Activated T-cell treated with anti-CD3 and anti-CD28 coated beads, Interleukin-2, amount 50 U/mL, for 24 hours (primary cell): ENCODE measurements around the gene GPI.

Source experiments
- DNase-seq: peaks from one replicate; pipeline ENCODE4 v3.0.0-alpha.2; 2020
- H3K27ac Mint-ChIP-seq: 2 replicates; pipeline ENCODE4 v1.8.0; 2020; ENCODE audit warnings: mild to moderate bottlenecking, mixed read lengths
- H3K27me3 Mint-ChIP-seq: 2 replicates; pipeline ENCODE4 v1.8.0; 2020; ENCODE audit warnings: mixed read lengths
- H3K36me3 Mint-ChIP-seq: 2 replicates; pipeline ENCODE4 v1.8.0; 2020; ENCODE audit warnings: low read depth, mixed read lengths
- H3K4me1 Mint-ChIP-seq: 2 replicates; pipeline ENCODE4 v1.8.0; 2020; ENCODE audit warnings: low read depth, mixed read lengths
- H3K4me3 Mint-ChIP-seq: 2 replicates; pipeline ENCODE4 v1.8.0; 2020; ENCODE audit warnings: mild to moderate bottlenecking, moderate library complexity, mixed read lengths
- H3K9me3 Mint-ChIP-seq: 2 replicates; pipeline ENCODE4 v1.8.0; 2020; ENCODE audit warnings: mixed read lengths

GPI gene

GRCh38 chr19:34364830-34365462 is at the start of gene GPI:
Gene GPI (plus strand): TSS chr19:34365196. CDS start chr19:34365267, 71 bp downstream.
- H3K4me1 Mint-ChIP-seq = peaks cover 49% of the 10 kb centered on the region
- H3K27ac Mint-ChIP-seq = peak within 1 kb of the TSS; percentile 95
- H3K36me3 Mint-ChIP-seq = peaks cover 47% of the 10 kb centered on the region
- no peaks in the 10 kb centered on the region for H3K27me3 Mint-ChIP-seq
- H3K4me3 Mint-ChIP-seq = peak within 1 kb of the TSS; percentile 100
- DNase-seq = peak; percentile 85
- H3K9me3 Mint-ChIP-seq = no peaks in the 10 kb centered on the region

- Mint-ChIP-seq H3K9me3 (no peaks in the 10 kb centered on the region), H3K27ac (no peak overlapping the region), H3K4me3 (no peak overlapping the region), H3K36me3 (peaks cover 14% of the 10 kb centered on the region), H3K4me1 (peaks cover 46% of the 10 kb centered on the region), H3K27me3 (no peaks in the 10 kb centered on the region)
- no peak for DNase-seq
Measured at GRCh38 chr19:34316247-34316646, 48.7 kb upstream of the GPI start.

- Mint-ChIP-seq H3K27me3 (no peaks in the 10 kb centered on the region), H3K4me1 (peaks cover 45% of the 10 kb centered on the region), H3K4me3 (no peak overlapping the region), H3K9me3 (no peaks in the 10 kb centered on the region), H3K27ac (peak overlapping the region; percentile 79), H3K36me3 (peaks cover 18% of the 10 kb centered on the region)
- no peak for DNase-seq
Measured at GRCh38 chr19:34316741-34317301, 48.2 kb upstream of the GPI start.

GRCh38 chr19:34317311-34317927 is 47.6 kb upstream of the GPI start:
- Mint-ChIP-seq H3K4me1 (peaks cover 42% of the 10 kb centered on the region), H3K4me3 (no peak overlapping the region), H3K9me3 (no peaks in the 10 kb centered on the region), H3K36me3 (peaks cover 20% of the 10 kb centered on the region), H3K27ac (peak overlapping the region; percentile 79), H3K27me3 (no peaks in the 10 kb centered on the region)
- DNase-seq = no peak

GRCh38 chr19:34319230-34319585 is 45.8 kb upstream of the GPI start:
- no peak for DNase-seq
- H3K9me3 Mint-ChIP-seq = no peaks in the 10 kb centered on the region
- no peak overlapping the region for H3K27ac Mint-ChIP-seq

GRCh38 chr19:34319785-34320184 is 45.2 kb upstream of the GPI start:
- no peak for DNase-seq
- Mint-ChIP-seq H3K4me3 (no peak overlapping the region), H3K9me3 (no peaks in the 10 kb centered on the region), H3K36me3 (peaks cover 33% of the 10 kb centered on the region), H3K27me3 (no peaks in the 10 kb centered on the region), H3K27ac (no peak overlapping the region), H3K4me1 (peaks cover 38% of the 10 kb centered on the region)

More at GRCh38 chr19:34319230-34319585, 45.8 kb upstream of the GPI start:
- Mint-ChIP-seq H3K36me3 (peaks cover 29% of the 10 kb centered on the region), H3K4me1 (peaks cover 38% of the 10 kb centered on the region), H3K4me3 (no peak overlapping the region), H3K27me3 (no peaks in the 10 kb centered on the region)

- no peak overlapping the region for H3K27ac Mint-ChIP-seq
- peaks cover 33% of the 10 kb centered on the region for H3K4me1 Mint-ChIP-seq
- H3K4me3 Mint-ChIP-seq = no peak overlapping the region
- H3K27me3 Mint-ChIP-seq = no peaks in the 10 kb centered on the region
- H3K9me3 Mint-ChIP-seq = no peaks in the 10 kb centered on the region
- no peak for DNase-seq
- H3K36me3 Mint-ChIP-seq = peaks cover 38% of the 10 kb centered on the region
Measured at GRCh38 chr19:34320277-34320676, 44.7 kb upstream of the GPI start.

- Mint-ChIP-seq H3K9me3 (no peaks in the 10 kb centered on the region), H3K4me1 (peaks cover 24% of the 10 kb centered on the region), H3K27ac (no peak overlapping the region)
Measured at GRCh38 chr19:34321735-34322134, 43.3 kb upstream of the GPI start.

GRCh38 chr19:34323433-34324204 is 41.4 kb upstream of the GPI start:
- no peak for DNase-seq
- no peak overlapping the region for H3K4me3 Mint-ChIP-seq
- peak overlapping the region; percentile 39 for H3K27ac Mint-ChIP-seq
- peaks cover 5% of the 10 kb centered on the region for H3K4me1 Mint-ChIP-seq
- no peaks in the 10 kb centered on the region for H3K9me3 Mint-ChIP-seq
- no peaks in the 10 kb centered on the region for H3K27me3 Mint-ChIP-seq
- peaks cover 64% of the 10 kb centered on the region for H3K36me3 Mint-ChIP-seq

More at GRCh38 chr19:34321735-34322134, 43.3 kb upstream of the GPI start:
- H3K36me3 Mint-ChIP-seq = peaks cover 50% of the 10 kb centered on the region
- no peak for DNase-seq
- H3K4me3 Mint-ChIP-seq = no peak overlapping the region
- no peaks in the 10 kb centered on the region for H3K27me3 Mint-ChIP-seq

- peaks cover 68% of the 10 kb centered on the region for H3K36me3 Mint-ChIP-seq
- no peaks in the 10 kb centered on the region for H3K9me3 Mint-ChIP-seq
- peaks cover 1% of the 10 kb centered on the region for H3K4me1 Mint-ChIP-seq
- no peak overlapping the region for H3K27ac Mint-ChIP-seq
- no peak overlapping the region for H3K4me3 Mint-ChIP-seq
- no peaks in the 10 kb centered on the region for H3K27me3 Mint-ChIP-seq
- no peak for DNase-seq
Measured at GRCh38 chr19:34324320-34324719, 40.7 kb upstream of the GPI start.

GRCh38 chr19:34325181-34325580 is 39.8 kb upstream of the GPI start:
- DNase-seq = no peak
- no peaks in the 10 kb centered on the region for H3K27me3 Mint-ChIP-seq
- H3K9me3 Mint-ChIP-seq = no peaks in the 10 kb centered on the region
- no peak overlapping the region for H3K27ac Mint-ChIP-seq
- H3K4me1 Mint-ChIP-seq = no peaks in the 10 kb centered on the region
- peaks cover 64% of the 10 kb centered on the region for H3K36me3 Mint-ChIP-seq
- no peak overlapping the region for H3K4me3 Mint-ChIP-seq

GRCh38 chr19:34325981-34326787 is 38.8 kb upstream of the GPI start:
- Mint-ChIP-seq H3K27me3 (no peaks in the 10 kb centered on the region), H3K9me3 (no peaks in the 10 kb centered on the region), H3K4me3 (no peak overlapping the region), H3K4me1 (no peaks in the 10 kb centered on the region), H3K36me3 (peaks cover 65% of the 10 kb centered on the region), H3K27ac (no peak overlapping the region)
- DNase-seq = no peak

- no peak overlapping the region for H3K27ac Mint-ChIP-seq
- no peaks in the 10 kb centered on the region for H3K4me1 Mint-ChIP-seq
- H3K4me3 Mint-ChIP-seq = no peak overlapping the region
Measured at GRCh38 chr19:34327851-34328250, 37.1 kb upstream of the GPI start.

GRCh38 chr19:34328982-34329381 is 36.0 kb upstream of the GPI start:
- Mint-ChIP-seq H3K27me3 (no peaks in the 10 kb centered on the region), H3K27ac (no peak overlapping the region), H3K9me3 (no peaks in the 10 kb centered on the region), H3K4me3 (no peak overlapping the region), H3K4me1 (no peaks in the 10 kb centered on the region), H3K36me3 (peaks cover 75% of the 10 kb centered on the region)
- no peak for DNase-seq

More at GRCh38 chr19:34327851-34328250, 37.1 kb upstream of the GPI start:
- no peaks in the 10 kb centered on the region for H3K27me3 Mint-ChIP-seq
- H3K9me3 Mint-ChIP-seq = no peaks in the 10 kb centered on the region
- no peak for DNase-seq
- peaks cover 72% of the 10 kb centered on the region for H3K36me3 Mint-ChIP-seq
